Breast epithelium (tissue), 3 donors: ENCODE data around the gene SCLY.

Experiments
- POLR2A ChIP-seq: fragments of 450-650 bp; IDR thresholded peaks from one replicate; pipeline ENCODE4 v1.6.1; 2016; ENCODE audit warnings: antibody characterized with exemption, mild to moderate bottlenecking, moderate library complexity
- POLR2AphosphoS5 ChIP-seq, 3 donors: sonication (generic); formaldehyde crosslinking; IDR thresholded peaks; one replicate each; pipeline ENCODE4 v1.6.1; 2017; ENCODE audit warnings: antibody characterized with exemption in 3 of 3
- TF ChIP-seq, protein P1 (sequence below), 3 donors: fragments of 450-650 bp; IDR thresholded peaks; one replicate each; pipeline ENCODE4 v1.5.1; 2016 to 2017; ENCODE audit warnings: antibody characterized with exemption in 3 of 3, mild to moderate bottlenecking in 3 of 3, moderate library complexity in 3 of 3

DNA sequence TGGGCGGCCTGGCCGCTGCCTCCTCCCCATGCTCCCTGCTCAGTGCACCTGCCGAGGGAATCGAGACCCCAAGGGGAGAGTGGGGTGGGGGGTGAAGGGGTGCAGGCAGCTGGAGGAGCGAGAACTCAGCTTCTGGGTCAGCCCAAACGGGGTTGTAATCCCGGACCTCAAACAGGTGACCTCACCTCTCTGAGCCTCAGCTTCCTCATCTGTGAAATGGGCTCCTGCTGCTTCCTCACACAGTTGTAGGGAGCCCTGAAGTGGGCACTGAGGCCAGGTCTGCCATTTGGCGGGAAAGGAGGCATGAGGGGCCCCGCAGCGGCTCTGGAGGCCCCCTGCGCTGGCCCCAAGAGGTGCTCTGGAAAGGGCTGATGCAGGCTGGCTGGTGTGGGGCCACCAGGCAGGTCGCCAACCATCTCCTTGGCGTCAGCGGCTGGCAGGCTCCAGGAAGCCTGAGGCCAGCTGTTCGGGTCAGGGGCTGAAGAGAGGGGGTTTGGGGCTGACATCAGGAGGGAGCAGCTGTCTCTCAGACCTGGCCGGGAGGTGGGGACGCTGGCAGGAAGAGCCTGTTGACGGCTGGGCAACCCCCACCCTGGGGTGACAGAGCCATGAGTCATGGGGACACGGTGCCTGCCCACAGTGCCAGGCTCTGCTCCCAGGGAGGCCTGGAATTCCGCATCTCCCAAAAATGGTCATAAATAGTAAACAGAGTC, 82.6 kb downstream of the SCLY start:
- TF ChIP-seq, protein P1, sequence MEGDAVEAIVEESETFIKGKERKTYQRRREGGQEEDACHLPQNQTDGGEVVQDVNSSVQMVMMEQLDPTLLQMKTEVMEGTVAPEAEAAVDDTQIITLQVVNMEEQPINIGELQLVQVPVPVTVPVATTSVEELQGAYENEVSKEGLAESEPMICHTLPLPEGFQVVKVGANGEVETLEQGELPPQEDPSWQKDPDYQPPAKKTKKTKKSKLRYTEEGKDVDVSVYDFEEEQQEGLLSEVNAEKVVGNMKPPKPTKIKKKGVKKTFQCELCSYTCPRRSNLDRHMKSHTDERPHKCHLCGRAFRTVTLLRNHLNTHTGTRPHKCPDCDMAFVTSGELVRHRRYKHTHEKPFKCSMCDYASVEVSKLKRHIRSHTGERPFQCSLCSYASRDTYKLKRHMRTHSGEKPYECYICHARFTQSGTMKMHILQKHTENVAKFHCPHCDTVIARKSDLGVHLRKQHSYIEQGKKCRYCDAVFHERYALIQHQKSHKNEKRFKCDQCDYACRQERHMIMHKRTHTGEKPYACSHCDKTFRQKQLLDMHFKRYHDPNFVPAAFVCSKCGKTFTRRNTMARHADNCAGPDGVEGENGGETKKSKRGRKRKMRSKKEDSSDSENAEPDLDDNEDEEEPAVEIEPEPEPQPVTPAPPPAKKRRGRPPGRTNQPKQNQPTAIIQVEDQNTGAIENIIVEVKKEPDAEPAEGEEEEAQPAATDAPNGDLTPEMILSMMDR (IDR thresholded peaks at IDR 0.05) = no peak
- no peak for TF ChIP-seq POLR2A
- no peak for TF ChIP-seq POLR2AphosphoS5 (IDR thresholded peaks at IDR 0.05)
